K562 (cell line): Measurements from ENCODE around the gene TNFSF13. TPM values are rescaled to one million over a fixed set of nuclear protein-coding genes. Genes with fewer than 3 reads are reported as not detected.

Experiments
- CCAR2 ChIP-seq: fragments of 200-400 bp; formaldehyde crosslinking; IDR thresholded peaks from 2 replicates; pipeline ENCODE4 v1.6.1; 2017; ENCODE audit warnings: mild to moderate bottlenecking, low read depth, low read length
- CXXC5 ChIP-seq: fragments of 250-450 bp; sonication (Bioruptor Pico); IDR thresholded peaks from 2 replicates; pipeline ENCODE4 v1.8.0; 2022; ENCODE audit warnings: inconsistent platforms, mild to moderate bottlenecking, moderate library complexity
- DPF2 ChIP-seq: fragments of 450-650 bp; IDR thresholded peaks from 2 replicates; pipeline ENCODE4 v1.6.1; 2016
- KDM2B ChIP-seq: fragments of 250-450 bp; sonication (Bioruptor Pico); IDR thresholded peaks from 2 replicates; pipeline ENCODE4 v1.8.0; 2021; ENCODE audit warnings: mild to moderate bottlenecking, moderate library complexity
- KLF10 ChIP-seq: fragments of 250-450 bp; sonication (Bioruptor Pico); IDR thresholded peaks from 2 replicates; pipeline ENCODE4 v1.6.1; 2021; ENCODE audit warnings: matching md5 sums
- KLF13 ChIP-seq: fragments of 450-650 bp; IDR thresholded peaks from 2 replicates; pipeline ENCODE4 v1.6.1; 2016; ENCODE audit warnings: missing genetic modification characterization, low read depth, mild to moderate bottlenecking, missing compliant biosample characterization, moderate library complexity, borderline replicate concordance
- LARP7 ChIP-seq: fragments of 450-650 bp; IDR thresholded peaks from 2 replicates; pipeline ENCODE4 v1.6.1; 2016
- MTA2 ChIP-seq: fragments of 450-650 bp; IDR thresholded peaks from 2 replicates; pipeline ENCODE4 v1.6.1; 2016; ENCODE audit warnings: low read depth
- NFYB ChIP-seq: IDR thresholded peaks from 2 replicates; pipeline ENCODE4 v1.6.1; 2011; ENCODE audit warnings: mild to moderate bottlenecking, moderate library complexity; ENCODE audit not compliant: insufficient read length; ENCODE audit errors: extremely low read depth
- NONO ChIP-seq, 2 experiments: fragments of 200-400 bp in 1 of 2; fragments of 450-650 bp in 1 of 2; formaldehyde crosslinking in 1 of 2; IDR thresholded peaks; 2 replicates each; pipeline ENCODE4 v1.6.1; 2017; ENCODE audit warnings: low read depth in 2 of 2, mild to moderate bottlenecking in 2 of 2, moderate library complexity in 2 of 2, low read length in 1 of 2
- PATZ1 ChIP-seq: fragments of 250-450 bp; sonication (Bioruptor Pico); IDR thresholded peaks from 2 replicates; pipeline ENCODE4 v1.5.0; 2020; ENCODE audit warnings: mild to moderate bottlenecking, borderline replicate concordance
- PHB2 ChIP-seq: fragments of 450-650 bp; IDR thresholded peaks from 2 replicates; pipeline ENCODE4 v1.6.1; 2017; ENCODE audit warnings: low read depth
- POLR2G ChIP-seq: fragments of 200-400 bp; formaldehyde crosslinking; IDR thresholded peaks from 2 replicates; pipeline ENCODE4 v1.6.1; 2017; ENCODE audit warnings: low read depth, mild to moderate bottlenecking, antibody characterized with exemption, low read length, moderate library complexity
- RBBP5 ChIP-seq: fragments of 200-600 bp; sonication (generic); IDR thresholded peaks from 2 replicates; pipeline ENCODE4 v1.6.1; 2012; ENCODE audit warnings: borderline replicate concordance, mild to moderate bottlenecking, low read length, control low read depth, inconsistent platforms; ENCODE audit not compliant: insufficient read depth, poor library complexity, severe bottlenecking
- SIRT6 ChIP-seq: IDR thresholded peaks from one replicate; pipeline ENCODE4 v1.6.1; 2012; ENCODE audit warnings: low read depth, mild to moderate bottlenecking, control low read depth, inconsistent platforms, low read length, moderate library complexity
- SMAD2 ChIP-seq: fragments of 150-350 bp; IDR thresholded peaks from 2 replicates; pipeline ENCODE4 v1.6.1; 2014; ENCODE audit warnings: low read depth, mild to moderate bottlenecking, low read length
- SMARCB1 ChIP-seq: IDR thresholded peaks from 2 replicates; pipeline ENCODE4 v1.6.1; 2011; ENCODE audit warnings: improper control_type of control experiment, low read depth; ENCODE audit not compliant: insufficient read length
- SP1 ChIP-seq: sonication (generic); formaldehyde crosslinking; IDR thresholded peaks from 2 replicates; pipeline ENCODE4 v1.8.1; 2022; ENCODE audit warnings: mild to moderate bottlenecking, missing genetic modification reagents
- TEAD2 ChIP-seq: fragments of 450-650 bp; IDR thresholded peaks from 2 replicates; pipeline ENCODE4 v1.6.1; 2016; ENCODE audit warnings: missing genetic modification characterization, control low read depth, missing compliant biosample characterization
- ZBTB34 ChIP-seq: fragments of 250-450 bp; sonication (Bioruptor Pico); IDR thresholded peaks from 2 replicates; pipeline ENCODE4 v1.8.0; 2021; ENCODE audit warnings: mild to moderate bottlenecking, moderate library complexity
- ZFP36 ChIP-seq: fragments of 150-350 bp; IDR thresholded peaks from 2 replicates; pipeline ENCODE4 v1.6.1; 2018; ENCODE audit warnings: low read length, low read depth; ENCODE audit not compliant: partially characterized antibody
- ZNF143 ChIP-seq: sonication (generic); formaldehyde crosslinking; IDR thresholded peaks from 2 replicates; pipeline ENCODE4 v1.9.0; 2022; ENCODE audit warnings: mild to moderate bottlenecking, missing genetic modification reagents
- ZNF184 ChIP-seq: sonication (generic); formaldehyde crosslinking; IDR thresholded peaks from 2 replicates; pipeline ENCODE4 v1.5.0; 2020; ENCODE audit warnings: missing genetic modification reagents
- ZNF280A ChIP-seq: fragments of 450-650 bp; IDR thresholded peaks from 2 replicates; pipeline ENCODE4 v1.6.1; 2018; ENCODE audit warnings: mild to moderate bottlenecking, low read depth; ENCODE audit not compliant: partially characterized antibody
- ZNF354B ChIP-seq: fragments of 250-450 bp; sonication (Bioruptor Pico); IDR thresholded peaks from 2 replicates; pipeline ENCODE4 v1.4.0; 2020
- ZNF41 ChIP-seq: fragments of 250-450 bp; sonication (Bioruptor Pico); conservative IDR thresholded peaks from 2 replicates; pipeline ENCODE4 v1.4.0; 2020; ENCODE audit warnings: mild to moderate bottlenecking
- ZNF584 ChIP-seq: fragments of 200-800 bp; sonication (Bioruptor generic); IDR thresholded peaks from 2 replicates; pipeline ENCODE4 v1.6.1; 2016; ENCODE audit warnings: low read depth, mild to moderate bottlenecking, missing genetic modification characterization, missing compliant biosample characterization
- ZNF778 ChIP-seq: fragments of 450-650 bp; formaldehyde crosslinking; IDR thresholded peaks from 2 replicates; pipeline ENCODE4 v1.4.0; 2020; ENCODE audit warnings: mild to moderate bottlenecking, moderate library complexity
- ZSCAN29 ChIP-seq: fragments of 450-650 bp; IDR thresholded peaks from 2 replicates; pipeline ENCODE4 v1.6.1; 2017
- polyA plus RNA-seq, 8 experiments: library from polyadenylated mRNA; depleted of rRNA in 4 of 8; stranded (reverse) in 5 of 8; unstranded in 3 of 8; fragments of >200 nt; fragmentation: Nextera tagmentation in 2 of 8; fragmentation: Illumina TruSeq in 1 of 8; extraction: Ambion mirVana in 2 of 8; extraction: Trizol in 1 of 8; gene quantifications; 2 replicates each; pipeline versions ENCODE4 v1.2.1 to v1.2.3, GENCODE V29; 2011 to 2014; ENCODE audit warnings: inconsistent platforms in 1 of 8, missing spikeins in 1 of 8
- total RNA-seq, 7 experiments: library from RNA; depleted of rRNA in 6 of 7; stranded (reverse); fragments of >200 nt in 6 of 7; fragmentation: Illumina TruSeq in 2 of 7; extraction: Trizol in 2 of 7; gene quantifications; 2 replicates each; pipeline versions ENCODE4 v1.2.1 to v1.2.3, GENCODE V29; 2011 to 2021; ENCODE audit warnings: low replicate concordance in 1 of 7

The TNFSF13 gene
- total and polyA plus RNA-seq, 9 of the 15 experiments (the other 6 are each of a cell fraction or from before 2014, with no cell fraction given), result 0.04 to 0.51 (median 0.19) TPM; not detected in 1

GRCh38 chr17:7572338-7572587 is 13.7 kb downstream of the TNFSF13 start (continued):
- TF ChIP-seq SP1 (CRISPR knock-in tag) (no peak), SMAD2 (no peak), ZNF184 (CRISPR knock-in tag) (no peak), ZNF778 (CRISPR knock-in tag) (no peak), RBBP5 (no peak), KDM2B (CRISPR knock-in tag) (no peak), TEAD2 (no peak), POLR2G (no peak), PATZ1 (CRISPR knock-in tag) (no peak), ZNF41 (no peak), PHB2 (no peak), ZSCAN29 (no peak), LARP7 (no peak), NFYB (no peak), CXXC5 (CRISPR knock-in tag) (no peak), NONO (IDR thresholded peaks at IDR 0.05; ENCODE audit: low read depth in 2 of 2, low read length in 1 of 2) (no peak), MTA2 (no peak), ZNF354B (no peak), ZFP36 (no peak), ZNF143 (no peak), KLF10 (CRISPR knock-in tag) (no peak), SIRT6 (no peak), ZNF584 (CRISPR knock-in tag) (no peak), SMARCB1 (no peak), KLF13 (no peak), DPF2 (no peak), ZBTB34 (CRISPR knock-in tag) (no peak), ZNF280A (no peak), CCAR2 (no peak)
